ENCODE results near the gene CLP1. TPM values are rescaled to one million over a fixed set of nuclear protein-coding genes. Genes with fewer than 3 reads are reported as not detected.

The CLP1 gene
- total RNA-seq, 1 donor from 2014 or later = 12.6 TPM

GRCh38 chr11:57626895-57627294 is 30.7 kb upstream of the CLP1 start:
- Mint-ChIP-seq H3K4me1 (ENCODE audit: unreplicated experiment) (no peaks in the 10 kb centered on the region), H3K27me3 (ENCODE audit: unreplicated experiment) (peaks cover 38% of the 10 kb centered on the region), H3K27ac (ENCODE audit: unreplicated experiment) (no peak overlapping the region), H3K36me3 (ENCODE audit: unreplicated experiment) (no peaks in the 10 kb centered on the region), H3K4me3 (ENCODE audit: unreplicated experiment) (no peak overlapping the region), H3K9me3 (ENCODE audit: unreplicated experiment) (no peaks in the 10 kb centered on the region)
- TF ChIP-seq CTCF (IDR thresholded peaks at IDR 0.05) = no peak
- no peak for DNase-seq (ENCODE audit: extremely low spot score, unreplicated experiment)

- Mint-ChIP-seq H3K27me3 (ENCODE audit: unreplicated experiment) (peaks cover 48% of the 10 kb centered on the region), H3K4me1 (ENCODE audit: unreplicated experiment) (no peaks in the 10 kb centered on the region), H3K4me3 (ENCODE audit: unreplicated experiment) (no peak overlapping the region), H3K9me3 (ENCODE audit: unreplicated experiment) (no peaks in the 10 kb centered on the region), H3K36me3 (ENCODE audit: unreplicated experiment) (no peaks in the 10 kb centered on the region), H3K27ac (ENCODE audit: unreplicated experiment) (no peak overlapping the region)
- TF ChIP-seq CTCF (IDR thresholded peaks at IDR 0.05) = no peak
- no peak for DNase-seq (ENCODE audit: extremely low spot score, unreplicated experiment)
Measured at GRCh38 chr11:57630171-57630570, 27.4 kb upstream of the CLP1 start.

GRCh38 chr11:57632116-57632515 is 25.4 kb upstream of the CLP1 start:
- H3K9me3 Mint-ChIP-seq (ENCODE audit: unreplicated experiment) = no peaks in the 10 kb centered on the region
- H3K4me3 Mint-ChIP-seq (ENCODE audit: unreplicated experiment) = no peak overlapping the region
- no peaks in the 10 kb centered on the region for H3K36me3 Mint-ChIP-seq (ENCODE audit: unreplicated experiment)
- peaks cover 48% of the 10 kb centered on the region for H3K27me3 Mint-ChIP-seq (ENCODE audit: unreplicated experiment)
- no peak for TF ChIP-seq CTCF (IDR thresholded peaks at IDR 0.05)
- H3K4me1 Mint-ChIP-seq (ENCODE audit: unreplicated experiment) = no peaks in the 10 kb centered on the region
- no peak for DNase-seq (ENCODE audit: extremely low spot score, unreplicated experiment)
- H3K27ac Mint-ChIP-seq (ENCODE audit: unreplicated experiment) = no peak overlapping the region

- no peak for TF ChIP-seq CTCF (IDR thresholded peaks at IDR 0.05)
- no peaks in the 10 kb centered on the region for H3K9me3 Mint-ChIP-seq (ENCODE audit: unreplicated experiment)
- no peak overlapping the region for H3K27ac Mint-ChIP-seq (ENCODE audit: unreplicated experiment)
- H3K36me3 Mint-ChIP-seq (ENCODE audit: unreplicated experiment) = no peaks in the 10 kb centered on the region
- H3K4me1 Mint-ChIP-seq (ENCODE audit: unreplicated experiment) = peaks cover 11% of the 10 kb centered on the region
- no peak overlapping the region for H3K4me3 Mint-ChIP-seq (ENCODE audit: unreplicated experiment)
- no peak for DNase-seq (ENCODE audit: extremely low spot score, unreplicated experiment)
- H3K27me3 Mint-ChIP-seq (ENCODE audit: unreplicated experiment) = peaks cover 48% of the 10 kb centered on the region
Measured at GRCh38 chr11:57633394-57634070, 24.0 kb upstream of the CLP1 start.

GRCh38 chr11:57634311-57634710 is 23.3 kb upstream of the CLP1 start:
- no peak for TF ChIP-seq CTCF (IDR thresholded peaks at IDR 0.05)
- Mint-ChIP-seq H3K9me3 (ENCODE audit: unreplicated experiment) (no peaks in the 10 kb centered on the region), H3K4me1 (ENCODE audit: unreplicated experiment) (peaks cover 16% of the 10 kb centered on the region), H3K4me3 (ENCODE audit: unreplicated experiment) (no peak overlapping the region), H3K36me3 (ENCODE audit: unreplicated experiment) (no peaks in the 10 kb centered on the region), H3K27me3 (ENCODE audit: unreplicated experiment) (peaks cover 42% of the 10 kb centered on the region), H3K27ac (ENCODE audit: unreplicated experiment) (no peak overlapping the region)
- DNase-seq (ENCODE audit: extremely low spot score, unreplicated experiment) = no peak
